T-cell (primary cell): ENCODE data around the gene TMEM132C. TPM values are rescaled to one million over a fixed set of nuclear protein-coding genes. Genes with fewer than 3 reads are reported as not detected.

Experiments
- ATAC-seq, 4 experiments: fragments of 200-7000 bp in 3 of 4; fragments of 150-1000 bp in 1 of 4; cut with Tn5 transposase; replicated peaks in 1 of 4; 1 replicate in 3 of 4; 2 replicates in 1 of 4; pipeline ENCODE4 v1.10.0; 2021; ENCODE audit warnings: moderate library complexity in 3 of 4, mild to moderate bottlenecking in 2 of 4, moderate number of reproducible peaks in 1 of 4
- CTCF ChIA-PET, 2 donors: fragments of 300-600 bp; sonication (Branson Sonifier 250); formaldehyde crosslinking; loops; one replicate each; lab custom pipeline; 2022; ENCODE audit warnings: antibody characterized with exemption in 2 of 2; lab: Charles Lee
- POLR2A ChIA-PET, 2 donors: fragments of 300-600 bp; sonication (Branson Sonifier 250); formaldehyde crosslinking; loops; one replicate each; lab custom pipeline; 2022; ENCODE audit warnings: antibody characterized with exemption in 2 of 2; lab: Charles Lee
- DNase-seq, 35 experiments: peaks; one replicate each; pipeline versions ENCODE4 v3.0.0 to v3.0.0-alpha.2; 2013 to 2023
- H3K27ac ChIP-seq: one replicate; pipeline ENCODE4 v1.5.1; 2013; ENCODE audit warnings: low read length
- H3K27me3 ChIP-seq, 2 experiments: replicated peaks in 1 of 2; 1 replicate in 1 of 2; 2 replicates in 1 of 2; pipeline versions ENCODE4 v1.6.1 to v1.7.0; 2013; ENCODE audit warnings: low read length in 1 of 2, mixed read lengths in 1 of 2; ENCODE audit not compliant: control insufficient read depth in 2 of 2, insufficient read depth in 2 of 2; ENCODE audit errors: extremely low read depth in 1 of 2
- H3K36me3 ChIP-seq, 2 donors: 1 replicate in 1 of 2; 2 replicates in 1 of 2; pipeline versions ENCODE4 v1.6.1 to v1.7.0; 2013; ENCODE audit warnings: low read length in 1 of 2; ENCODE audit not compliant: control insufficient read depth in 2 of 2, insufficient read depth in 1 of 2; ENCODE audit errors: extremely low read depth in 1 of 2
- H3K4me1 ChIP-seq, 2 experiments: 1 replicate in 1 of 2; 2 replicates in 1 of 2; pipeline versions ENCODE4 v1.6.1 to v1.7.0; 2013; ENCODE audit warnings: low read length in 2 of 2, mixed read lengths in 1 of 2; ENCODE audit not compliant: insufficient read depth in 2 of 2, control insufficient read depth in 1 of 2; ENCODE audit errors: extremely low read depth in 1 of 2
- H3K4me3 ChIP-seq, 2 donors: 1 replicate in 1 of 2; 2 replicates in 1 of 2; pipeline versions ENCODE4 v1.5.1 to v1.7.0; 2013; ENCODE audit warnings: mild to moderate bottlenecking in 2 of 2, low read length in 1 of 2, moderate library complexity in 1 of 2; ENCODE audit not compliant: control insufficient read depth in 1 of 2; ENCODE audit errors: extremely low read depth in 1 of 2
- H3K9me3 ChIP-seq: 2 replicates; pipeline ENCODE4 v1.7.0; 2013
- H3K27ac Mint-ChIP-seq, 2 donors: one replicate each; pipeline ENCODE4 v1.8.0; 2020 to 2021; ENCODE audit warnings: mild to moderate bottlenecking in 2 of 2, mixed read lengths in 2 of 2
- H3K27me3 Mint-ChIP-seq, 2 donors: one replicate each; pipeline ENCODE4 v1.8.0; 2021 to 2022; ENCODE audit warnings: mixed read lengths in 2 of 2
- H3K36me3 Mint-ChIP-seq: one replicate; pipeline ENCODE4 v1.8.0; 2021; ENCODE audit warnings: mixed read lengths
- H3K4me1 Mint-ChIP-seq, 3 donors: one replicate each; pipeline ENCODE4 v1.8.0; 2020 to 2022; ENCODE audit warnings: mixed read lengths in 3 of 3, mild to moderate bottlenecking in 1 of 3
- H3K4me3 Mint-ChIP-seq, 3 donors: one replicate each; pipeline ENCODE4 v1.8.0; 2020 to 2022; ENCODE audit warnings: mild to moderate bottlenecking in 3 of 3, mixed read lengths in 3 of 3, moderate library complexity in 3 of 3
- H3K9me3 Mint-ChIP-seq, 3 donors: one replicate each; pipeline ENCODE4 v1.8.0; 2020 to 2022; ENCODE audit warnings: mixed read lengths in 3 of 3
- WGBS: methylation state at CpG from one replicate; pipeline ENCODE4 v1.1.5; 2013; ENCODE audit warnings: missing lambda C conversion rate; ENCODE audit not compliant: insufficient coverage; 5-methylcytosine and 5-hydroxymethylcytosine counted together
- total RNA-seq, 35 experiments: library from RNA in 6 of 35; stranded (reverse) in 6 of 35; fragments of 120-200 nt in 1 of 35; gene quantifications; one replicate each; pipeline versions ENCODE4 v1.2.1 to v1.2.4 and lab custom pipeline; 2013 to 2026

The TMEM132C gene
- total RNA-seq, 5 donors from 2014 or later (not counting 1 experiment from before 2014, with no cell fraction given) = 0.07 TPM; not detected in 4

GRCh38 chr12:128524439-128524838, 257.5 kb downstream of the TMEM132C start:
- Histone ChIP-seq H3K27me3 (no peaks in the 10 kb centered on the region), H3K4me3 (no peak overlapping the region), H3K36me3 (no peaks in the 10 kb centered on the region), H3K27ac (no peak overlapping the region), H3K9me3 (no peaks in the 10 kb centered on the region), H3K4me1 (no peaks in the 10 kb centered on the region)
- H3K9me3 Mint-ChIP-seq = peaks cover 0 to 12% (median 6%) of the 10 kb centered on the region in 3 donors
- H3K4me1 Mint-ChIP-seq = no peaks in the 10 kb centered on the region
- DNase-seq (no peak), ATAC-seq (no peak)
- H3K27me3 Mint-ChIP-seq = no peaks in the 10 kb centered on the region
- no peaks in the 10 kb centered on the region for H3K36me3 Mint-ChIP-seq
- H3K27ac Mint-ChIP-seq = no peak overlapping the region
- WGBS = no CpG with 5 or more reads among the region's 6 CpGs
- ChIA-PET CTCF (no interaction called here), POLR2A (no interaction called here)
- no peak overlapping the region for H3K4me3 Mint-ChIP-seq

GRCh38 chr12:128531170-128531569, 264.2 kb downstream of the TMEM132C start:
- H3K4me1 ChIP-seq = peaks cover 0 to 4% of the 10 kb centered on the region in 2 experiments
- H3K36me3 ChIP-seq = no peaks in the 10 kb centered on the region
- WGBS = 38% methylated on average over 2 of the region's 3 CpGs
- DNase-seq (peak in 1 of 35 experiments; percentile 14), ATAC-seq (no peak)
- ChIA-PET CTCF (no interaction called here), POLR2A (no interaction called here)
- no peak overlapping the region for H3K27ac ChIP-seq
- H3K9me3 ChIP-seq = no peaks in the 10 kb centered on the region
- no peak overlapping the region for H3K27ac Mint-ChIP-seq
- H3K9me3 Mint-ChIP-seq = peaks cover 3 to 16% (median 9%) of the 10 kb centered on the region in 3 donors
- no peak overlapping the region for H3K4me3 ChIP-seq
- H3K36me3 Mint-ChIP-seq = no peaks in the 10 kb centered on the region
- H3K27me3 ChIP-seq = no peaks in the 10 kb centered on the region
- H3K4me3 Mint-ChIP-seq = no peak overlapping the region
- H3K27me3 Mint-ChIP-seq = no peaks in the 10 kb centered on the region
- peaks cover 0 to 10% (median 4%) of the 10 kb centered on the region in 3 donors for H3K4me1 Mint-ChIP-seq

- Histone ChIP-seq H3K27me3 (no peaks in the 10 kb centered on the region), H3K36me3 (no peaks in the 10 kb centered on the region), H3K9me3 (no peaks in the 10 kb centered on the region), H3K4me3 (no peak overlapping the region), H3K27ac (no peak overlapping the region), H3K4me1 (peaks cover 0 to 4% of the 10 kb centered on the region in 2 experiments)
- ATAC-seq (peak in 1 of 4 experiments; percentile 36), DNase-seq (peak in 4 of 35 experiments; percentile 4 to 19 (median 6))
- no CpG with 5 or more reads among the region's 5 CpGs for WGBS
- no peaks in the 10 kb centered on the region for H3K36me3 Mint-ChIP-seq
- peaks cover 0 to 10% (median 4%) of the 10 kb centered on the region in 3 donors for H3K4me1 Mint-ChIP-seq
- no peak overlapping the region for H3K4me3 Mint-ChIP-seq
- H3K27me3 Mint-ChIP-seq = no peaks in the 10 kb centered on the region
- H3K27ac Mint-ChIP-seq = no peak overlapping the region
- ChIA-PET POLR2A (no interaction called here), CTCF (no interaction called here)
- peaks cover 0 to 23% (median 18%) of the 10 kb centered on the region in 3 donors for H3K9me3 Mint-ChIP-seq
Observed at GRCh38 chr12:128534906-128535305, 267.9 kb downstream of the TMEM132C start.

- Mint-ChIP-seq H3K4me3 (no peak overlapping the region), H3K9me3 (peaks cover 0 to 21% (median 19%) of the 10 kb centered on the region in 3 donors), H3K27me3 (no peaks in the 10 kb centered on the region), H3K36me3 (no peaks in the 10 kb centered on the region), H3K4me1 (peaks cover 0 to 10% (median 4%) of the 10 kb centered on the region in 3 donors), H3K27ac (no peak overlapping the region)
- no peaks in the 10 kb centered on the region for H3K9me3 ChIP-seq
- no peaks in the 10 kb centered on the region for H3K27me3 ChIP-seq
- ChIA-PET CTCF (interaction anchor here in 1 of 2 donors (0.5 kb wide), 1 partner anchor 39 kb away, joined by 3 read pairs; no protein-coding TSS in a partner anchor), POLR2A (interaction anchor here in 1 of 2 donors (1.3 kb wide), 1 partner anchor 11 kb away, joined by 3 read pairs; no protein-coding TSS in a partner anchor)
- no peak for ATAC-seq
- DNase-seq = no peak
- H3K4me1 ChIP-seq = peaks cover 0 to 4% of the 10 kb centered on the region in 2 experiments
- no peaks in the 10 kb centered on the region for H3K36me3 ChIP-seq
- H3K27ac ChIP-seq = no peak overlapping the region
- H3K4me3 ChIP-seq = no peak overlapping the region
Observed at GRCh38 chr12:128536810-128537209, 269.8 kb downstream of the TMEM132C start.

GRCh38 chr12:128537668-128538067, 270.7 kb downstream of the TMEM132C start:
- DNase-seq (no peak), ATAC-seq (no peak)
- H3K9me3 Mint-ChIP-seq = peaks cover 0 to 21% (median 19%) of the 10 kb centered on the region in 3 donors
- no peaks in the 10 kb centered on the region for H3K36me3 Mint-ChIP-seq
- H3K4me1 Mint-ChIP-seq = peaks cover 0 to 10% (median 4%) of the 10 kb centered on the region in 3 donors
- Histone ChIP-seq H3K4me1 (peaks cover 0 to 4% of the 10 kb centered on the region in 2 experiments), H3K27me3 (no peaks in the 10 kb centered on the region), H3K36me3 (no peaks in the 10 kb centered on the region), H3K27ac (no peak overlapping the region), H3K9me3 (no peaks in the 10 kb centered on the region), H3K4me3 (no peak overlapping the region)
- no peak overlapping the region for H3K4me3 Mint-ChIP-seq
- ChIA-PET CTCF (no interaction called here), POLR2A (interaction anchor here in 1 of 2 donors (0.6 to 1.3 kb wide), 2 partner anchors 12 to 1106 kb away, joined by 3 to 4 read pairs; no protein-coding TSS in a partner anchor)
- no CpG with 5 or more reads among the region's 1 CpG for WGBS
- no peaks in the 10 kb centered on the region for H3K27me3 Mint-ChIP-seq
- no peak overlapping the region for H3K27ac Mint-ChIP-seq

- ATAC-seq = no peak
- Histone ChIP-seq H3K27ac (no peak overlapping the region), H3K9me3 (no peaks in the 10 kb centered on the region), H3K4me3 (no peak overlapping the region), H3K36me3 (no peaks in the 10 kb centered on the region), H3K27me3 (peaks cover 0 to 5% of the 10 kb centered on the region in 2 experiments), H3K4me1 (peaks cover 0 to 4% of the 10 kb centered on the region in 2 experiments)
- ChIA-PET CTCF (no interaction called here), POLR2A (no interaction called here)
- Mint-ChIP-seq H3K36me3 (no peaks in the 10 kb centered on the region), H3K9me3 (peaks cover 0 to 16% (median 9%) of the 10 kb centered on the region in 3 donors), H3K27ac (peak overlapping the region in 1 of 2 donors; percentile 27), H3K27me3 (no peaks in the 10 kb centered on the region), H3K4me3 (peak overlapping the region in 1 of 3 donors; percentile 35), H3K4me1 (peaks cover 0 to 8% (median 0%) of the 10 kb centered on the region in 3 donors)
- 42% methylated on average over 2 of the region's 7 CpGs for WGBS
- no peak for DNase-seq
Observed at GRCh38 chr12:128542844-128543243, 275.9 kb downstream of the TMEM132C start.
